NCI-H128 (cell line): ENCODE data around the gene PET117.
"Not testable (repeated sequence)": the region's sequence is repeated elsewhere in the genome, so short reads cannot be mapped to it uniquely, and the experiment has no call there.

Source experiments
- DNase-seq: peaks from one replicate; lab custom pipeline; 2025; ENCODE audit not compliant: unreplicated experiment; lab: John Stamatoyannopoulos, UW

PET117 gene, protein sequence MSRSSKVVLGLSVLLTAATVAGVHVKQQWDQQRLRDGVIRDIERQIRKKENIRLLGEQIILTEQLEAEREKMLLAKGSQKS

DNA sequence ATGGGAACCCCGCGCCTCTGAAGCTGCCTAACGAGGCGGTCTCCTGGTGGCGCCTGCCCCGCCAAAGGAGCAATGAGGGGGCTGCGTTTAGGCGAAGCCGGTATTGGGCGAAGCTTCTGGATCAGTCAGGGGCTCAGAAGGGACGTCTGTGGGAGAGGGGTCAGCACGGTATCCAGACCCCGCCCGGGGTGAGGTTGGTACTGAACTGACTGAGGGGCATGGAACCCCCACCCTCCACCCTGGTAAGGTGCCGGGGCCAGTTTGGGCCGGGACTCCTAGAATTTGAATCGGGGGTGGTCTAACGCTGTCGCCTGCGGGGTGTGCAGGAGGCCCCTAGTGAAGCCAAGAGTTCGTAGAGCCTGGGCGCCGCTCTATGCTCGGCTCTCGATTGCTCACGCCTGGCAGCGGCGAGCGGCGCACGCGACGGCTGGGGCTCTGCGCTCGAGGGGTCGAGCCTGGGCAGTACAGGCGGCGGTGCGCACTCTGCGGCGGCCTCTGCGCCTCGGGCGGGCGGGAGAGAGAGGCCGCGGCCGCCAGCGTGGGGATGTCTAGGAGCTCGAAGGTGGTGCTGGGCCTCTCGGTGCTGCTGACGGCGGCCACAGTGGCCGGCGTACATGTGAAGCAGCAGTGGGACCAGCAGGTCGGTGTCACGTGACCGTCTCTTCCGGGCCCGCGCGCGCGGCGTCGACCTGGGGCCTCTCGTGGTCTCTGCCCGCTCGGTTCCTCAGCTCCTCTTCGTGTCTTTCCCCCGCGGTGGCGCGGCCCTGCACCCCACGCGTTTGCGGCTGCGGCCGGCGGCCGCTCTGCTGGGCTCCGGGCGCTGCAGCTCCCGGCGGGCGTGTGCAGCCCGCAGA is at the start of gene PET117, which contains the start of gene KAT14:
Gene PET117 (plus strand): TSS at position 452 of the 854 bp plus-strand sequence. CDS start 93 bp downstream, at position 545.
Gene KAT14 (plus strand): TSS at position 452 of the 854 bp plus-strand sequence. CDS start 4,798 bp downstream, outside the sequence.
- peak; percentile 86 for DNase-seq

DNA sequence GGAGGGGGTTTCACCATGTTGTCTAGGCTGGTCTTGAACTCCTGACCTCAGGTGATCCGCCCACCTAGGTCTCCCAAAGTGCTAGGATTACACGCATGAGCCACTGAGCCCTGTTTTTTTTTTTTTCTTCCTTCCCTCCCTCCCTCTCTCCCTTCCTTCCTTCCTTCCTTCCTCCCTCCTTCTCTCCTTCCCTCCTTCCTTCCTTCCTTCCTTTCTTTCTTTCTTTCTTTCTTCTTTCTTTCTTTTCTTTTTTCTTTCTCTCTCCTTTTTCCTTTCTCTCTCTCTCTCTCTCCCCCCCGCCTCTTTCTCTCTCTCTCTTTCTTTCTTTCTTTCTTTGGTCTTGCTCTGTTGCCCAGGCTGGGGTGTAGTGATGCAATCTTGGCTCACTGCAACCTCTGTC is 49.4 kb upstream of the PET117 start:
- not testable (repeated sequence) for DNase-seq

DNA sequence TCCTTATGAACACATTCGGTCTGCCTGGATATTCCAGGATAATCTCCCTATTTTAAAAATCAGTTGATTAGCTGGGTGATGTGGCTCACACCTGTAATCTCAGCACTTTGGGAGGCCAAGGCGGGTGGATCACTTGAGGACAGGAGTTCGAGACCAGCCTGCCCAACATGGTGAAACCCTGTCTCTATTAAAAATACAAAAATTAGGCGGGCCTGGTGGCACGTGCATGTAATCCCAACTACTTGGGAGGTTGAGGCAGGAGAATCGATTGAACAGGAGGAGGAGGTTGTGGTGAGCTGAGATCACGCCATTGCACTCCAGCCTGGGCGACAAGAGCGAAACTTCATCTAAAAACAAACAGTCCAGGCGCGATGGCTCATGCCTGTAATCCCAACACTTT is 48.8 kb upstream of the PET117 start:
- DNase-seq = not testable (repeated sequence)

DNA sequence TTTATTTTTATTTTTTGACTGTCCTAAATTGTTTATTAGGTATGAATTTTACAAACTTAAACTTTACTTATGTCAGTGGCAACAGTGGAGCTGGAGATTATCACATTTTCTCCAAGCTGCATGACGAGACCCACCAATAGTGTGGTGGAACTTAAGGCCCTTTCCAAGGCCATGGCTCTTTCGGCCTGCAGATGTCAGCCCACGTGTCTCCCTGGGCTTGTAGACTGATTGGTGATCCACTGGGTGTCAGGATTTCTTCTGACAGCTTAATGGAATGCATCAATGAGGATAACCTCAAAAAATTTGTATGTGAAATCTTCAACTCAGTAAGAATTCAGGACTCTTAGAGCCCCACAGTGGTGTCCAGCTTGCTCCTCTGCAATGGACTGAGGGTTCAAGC is 47.6 kb upstream of the PET117 start:
- no peak for DNase-seq

DNA sequence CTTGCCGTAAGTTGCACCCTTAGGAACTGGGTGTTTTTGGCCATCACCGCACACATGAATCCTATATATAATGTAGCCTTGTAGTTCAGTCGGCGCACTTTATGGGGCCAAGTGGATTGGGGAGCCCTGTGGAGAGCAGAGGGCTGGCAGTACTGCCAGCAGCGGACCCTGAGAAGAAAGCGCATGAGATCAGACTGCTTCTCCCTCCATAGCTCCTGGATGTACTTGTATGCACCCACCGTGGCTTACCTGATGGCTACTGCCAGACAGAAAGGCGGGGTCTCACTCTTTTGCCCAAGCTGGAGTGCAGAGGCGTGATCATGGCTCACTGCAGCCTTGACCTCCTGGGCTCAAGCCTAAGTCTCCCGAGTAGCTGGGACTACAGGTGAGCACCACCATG is 47.2 kb upstream of the PET117 start:
- DNase-seq = no peak

DNA sequence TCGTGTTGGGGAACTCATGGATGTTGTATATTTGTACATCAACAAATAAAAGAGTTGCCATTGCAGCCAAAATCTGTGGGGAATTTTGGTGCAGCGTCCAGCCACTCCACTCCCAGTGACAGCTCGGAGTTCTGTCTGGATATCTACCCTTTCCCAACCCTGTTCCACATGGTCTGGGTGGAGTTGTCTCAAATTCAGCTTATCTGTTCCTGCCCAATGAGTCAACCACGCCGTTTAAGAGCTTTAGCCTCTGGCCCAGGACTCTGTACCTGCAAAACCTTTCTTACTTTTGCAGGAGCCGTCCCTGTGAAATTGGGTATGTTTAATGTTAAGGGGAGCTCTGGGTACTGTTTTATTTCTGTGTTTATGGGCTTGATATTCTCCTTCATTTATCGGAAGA is 46.0 kb upstream of the PET117 start:
- DNase-seq = no peak

DNA sequence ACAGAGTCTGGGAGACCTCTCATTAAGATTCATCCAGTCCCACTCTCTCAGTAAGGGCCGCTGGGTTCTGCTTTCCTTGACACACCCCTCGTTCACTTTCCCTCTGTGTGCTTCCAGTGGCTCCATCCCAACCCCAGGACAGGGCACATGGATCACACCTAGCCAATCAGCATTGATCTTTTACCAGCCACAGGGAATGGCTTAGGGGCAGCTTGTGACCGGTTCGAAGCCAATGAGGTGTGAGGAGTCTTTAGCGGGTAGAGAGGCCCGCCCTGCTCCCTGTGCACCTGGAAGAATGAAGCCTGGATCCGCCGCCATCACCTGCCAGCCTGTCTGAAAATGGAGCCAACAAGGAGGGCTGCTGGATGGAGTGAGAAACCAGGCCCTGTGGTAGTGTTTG is 44.8 kb upstream of the PET117 start:
- no peak for DNase-seq

DNA sequence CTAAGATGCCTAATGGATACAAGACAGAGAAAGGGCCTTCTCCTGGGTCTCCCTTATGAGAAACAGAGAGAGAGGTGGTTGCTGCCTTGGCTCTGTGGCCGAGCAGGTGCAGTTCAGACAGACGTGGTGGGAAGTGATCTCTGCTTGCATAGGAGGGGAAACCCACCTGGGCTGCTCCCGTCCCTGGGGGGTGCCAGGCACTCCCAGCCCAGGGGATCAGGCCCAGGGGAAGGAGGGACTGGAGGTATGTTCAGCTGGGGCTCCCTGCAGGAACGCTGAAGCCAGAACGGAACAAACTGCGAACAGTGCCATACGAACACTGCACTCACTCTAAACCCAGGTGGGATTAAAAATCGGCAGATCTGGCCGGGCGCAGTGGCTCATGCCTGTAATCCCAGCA is 44.3 kb upstream of the PET117 start:
- DNase-seq = no peak

DNA sequence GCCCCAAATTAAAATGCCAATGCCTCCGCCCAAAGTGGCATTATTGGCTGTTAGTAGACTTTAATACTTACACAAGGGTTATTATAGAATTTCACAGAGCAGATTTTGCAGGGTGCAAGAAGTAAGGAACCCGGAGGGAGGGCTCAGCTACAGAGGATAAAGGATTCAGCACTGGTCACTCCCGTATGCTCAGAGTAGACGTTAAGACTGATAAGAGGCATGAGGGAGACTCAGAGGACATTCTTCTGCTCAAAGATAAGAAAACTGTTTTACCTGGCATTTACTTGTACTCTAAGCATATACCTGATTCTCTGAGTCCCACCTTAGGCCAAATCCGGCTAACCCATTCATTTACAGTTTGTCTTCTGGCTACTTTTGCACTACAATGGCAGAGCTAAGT is 43.5 kb upstream of the PET117 start:
- no peak for DNase-seq

DNA sequence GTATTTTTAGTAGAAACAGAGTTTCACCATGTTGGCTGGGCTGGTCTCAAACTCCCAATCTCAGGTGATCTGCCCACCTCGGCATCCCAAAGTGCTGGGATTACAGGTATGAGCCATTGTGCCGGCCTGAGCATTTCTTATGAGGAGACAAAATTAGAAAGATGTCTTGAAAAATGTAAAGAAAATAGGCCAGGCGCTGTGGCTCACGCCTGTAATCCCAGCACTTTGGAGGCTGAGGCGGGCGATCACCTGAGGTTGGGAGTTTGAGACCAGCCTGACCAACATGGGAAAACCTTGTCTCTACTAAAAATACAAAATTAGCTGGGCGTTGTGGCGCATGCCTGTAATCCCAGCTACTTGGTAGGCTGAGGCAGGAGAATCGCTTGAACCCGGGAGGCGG is 37.1 kb upstream of the PET117 start:
- DNase-seq = not testable (repeated sequence)

DNA sequence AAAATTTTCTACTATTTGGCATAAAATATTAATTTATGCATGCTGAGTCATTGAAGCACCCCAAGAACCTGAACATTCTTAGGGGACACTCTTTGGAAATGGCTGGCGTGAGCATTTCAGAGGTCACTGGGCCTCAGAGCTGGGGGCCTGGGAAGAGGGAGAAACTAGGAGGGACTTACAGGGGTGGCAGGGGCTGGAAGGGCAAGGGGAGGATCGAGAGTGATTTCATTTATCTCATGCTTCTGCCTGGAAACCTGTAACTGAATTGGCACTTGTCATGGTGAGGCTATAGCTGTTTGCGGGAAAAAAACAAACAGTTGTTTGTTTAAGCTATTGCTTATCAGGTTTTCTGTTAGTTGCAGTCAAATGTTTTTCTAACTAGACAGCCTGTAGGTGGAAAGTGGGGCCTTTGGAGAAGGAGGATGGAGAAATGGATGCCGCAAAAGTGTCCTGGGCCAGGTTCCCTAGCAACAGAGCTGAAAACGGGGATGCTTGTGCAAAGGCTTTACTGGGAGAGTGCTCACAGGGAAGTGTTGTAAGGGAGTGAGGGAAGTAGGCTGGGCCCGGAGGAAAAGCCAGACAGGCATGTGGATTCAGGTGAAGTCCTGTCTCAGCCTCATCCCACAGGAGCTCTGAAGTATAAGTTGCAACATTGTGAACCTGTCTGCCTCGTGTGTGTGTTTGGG is 36.4 kb upstream of the PET117 start:
- no peak for DNase-seq

DNA sequence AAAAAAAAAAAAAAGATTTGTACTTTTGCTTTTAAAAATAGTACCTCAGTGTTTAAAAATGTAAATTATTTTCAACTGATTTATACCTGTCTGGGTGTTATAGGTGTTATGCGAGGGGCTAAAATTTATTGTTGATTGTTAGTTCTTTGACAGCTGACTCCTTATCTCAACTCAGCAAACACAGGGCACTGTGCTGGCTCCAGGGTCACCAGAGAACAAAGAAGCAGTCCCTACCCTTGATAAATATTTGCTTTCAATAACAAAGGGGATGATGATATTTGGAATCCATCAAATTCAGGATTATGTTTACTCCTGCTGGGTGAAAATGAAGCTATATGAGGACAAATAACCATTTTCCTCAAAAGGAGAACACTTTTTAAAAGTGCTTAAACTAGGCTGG is 34.2 kb upstream of the PET117 start:
- DNase-seq = no peak

DNA sequence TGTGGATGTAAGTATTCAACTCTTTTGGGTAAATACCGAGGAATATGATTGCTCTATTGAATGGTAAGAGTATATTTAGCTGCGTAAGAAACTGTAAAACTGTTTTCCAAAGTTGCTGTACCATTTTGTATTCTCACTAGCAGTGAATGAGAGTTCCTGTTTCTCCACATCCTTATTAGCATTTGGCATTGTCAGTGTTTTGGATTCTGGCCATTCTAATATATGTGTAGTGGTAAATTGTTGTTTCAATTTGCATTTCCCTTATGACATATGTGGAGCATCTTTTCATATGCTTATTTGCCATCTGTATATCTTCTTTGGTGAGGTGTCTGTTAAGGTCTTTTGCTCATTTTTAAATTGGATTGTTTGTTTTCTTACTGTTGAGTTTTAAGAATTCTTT is 29.3 kb upstream of the PET117 start:
- no peak for DNase-seq

DNA sequence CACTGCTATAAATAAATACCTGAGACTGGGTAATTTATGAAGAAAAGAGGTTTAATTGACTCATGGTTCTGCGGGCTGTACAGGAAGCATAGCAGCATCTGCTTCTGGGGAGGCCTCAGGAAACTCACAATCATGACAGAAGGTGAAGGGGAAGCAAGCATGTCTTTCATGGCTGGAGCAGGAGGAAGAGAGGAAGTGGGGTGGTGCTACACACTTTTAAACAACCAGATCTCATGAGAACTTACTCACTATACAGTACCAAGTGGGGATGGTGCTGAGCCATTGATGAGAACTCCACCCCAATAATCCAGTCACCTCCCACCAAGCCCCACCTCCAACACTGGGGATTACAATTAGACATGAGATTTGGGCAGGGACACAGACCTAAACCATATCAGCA is 9.1 kb upstream of the PET117 start:
- not testable (repeated sequence) for DNase-seq

DNA sequence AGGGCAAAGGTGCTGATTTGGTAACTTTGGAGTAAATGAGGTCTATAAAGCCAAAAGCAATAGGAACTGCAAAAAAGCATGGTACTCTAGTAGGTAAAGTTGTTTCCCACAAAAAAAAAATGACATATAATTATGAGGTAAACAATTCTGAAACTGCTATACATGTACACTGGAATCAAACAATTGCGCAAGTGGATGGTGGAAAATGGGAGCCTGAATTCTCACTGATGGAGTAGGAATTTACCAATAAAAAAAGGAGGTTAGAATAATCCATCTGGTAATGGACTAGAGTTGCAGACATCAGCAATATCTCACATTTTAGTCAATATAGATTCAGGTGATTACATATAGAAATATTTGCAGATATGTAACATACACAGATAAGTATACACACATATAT is 5.0 kb upstream of the PET117 start:
- DNase-seq = no peak

DNA sequence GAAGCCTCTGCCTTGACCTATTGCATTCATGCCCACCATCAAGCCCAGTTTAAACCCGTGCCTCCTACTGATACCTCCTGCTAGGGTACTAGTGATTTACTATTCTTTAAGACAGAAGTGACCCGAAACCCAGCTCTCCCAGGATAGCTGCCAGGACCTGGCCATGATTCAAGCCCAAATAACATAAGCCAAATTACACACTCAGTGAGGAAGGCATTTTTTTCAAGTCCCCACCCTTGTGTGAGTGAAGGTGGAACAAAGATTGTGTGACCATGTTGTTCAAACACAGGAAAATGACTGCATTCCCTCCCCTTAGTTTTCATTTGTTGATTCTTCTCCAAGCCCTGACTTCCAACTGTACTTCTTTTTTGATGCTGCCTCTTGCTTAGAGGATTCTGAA is 3.7 kb upstream of the PET117 start:
- no peak for DNase-seq

DNA sequence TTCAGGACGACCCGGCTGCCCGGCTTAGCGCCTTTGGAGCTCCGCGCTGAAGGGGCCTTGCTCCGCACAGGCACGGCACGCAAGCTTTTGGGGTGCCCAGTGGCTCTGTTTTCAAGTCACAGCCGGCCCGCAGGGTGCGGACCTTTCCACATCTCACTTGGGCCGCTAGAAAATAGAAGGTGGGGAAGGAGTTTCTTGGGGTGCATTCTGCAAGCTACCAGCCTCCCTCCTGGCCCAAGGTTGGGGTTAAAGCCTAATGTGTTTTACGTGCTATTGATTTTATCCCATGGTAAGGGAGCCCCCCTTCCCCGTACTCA is 561 bp downstream of the PET117 start:
- DNase-seq = no peak

DNA sequence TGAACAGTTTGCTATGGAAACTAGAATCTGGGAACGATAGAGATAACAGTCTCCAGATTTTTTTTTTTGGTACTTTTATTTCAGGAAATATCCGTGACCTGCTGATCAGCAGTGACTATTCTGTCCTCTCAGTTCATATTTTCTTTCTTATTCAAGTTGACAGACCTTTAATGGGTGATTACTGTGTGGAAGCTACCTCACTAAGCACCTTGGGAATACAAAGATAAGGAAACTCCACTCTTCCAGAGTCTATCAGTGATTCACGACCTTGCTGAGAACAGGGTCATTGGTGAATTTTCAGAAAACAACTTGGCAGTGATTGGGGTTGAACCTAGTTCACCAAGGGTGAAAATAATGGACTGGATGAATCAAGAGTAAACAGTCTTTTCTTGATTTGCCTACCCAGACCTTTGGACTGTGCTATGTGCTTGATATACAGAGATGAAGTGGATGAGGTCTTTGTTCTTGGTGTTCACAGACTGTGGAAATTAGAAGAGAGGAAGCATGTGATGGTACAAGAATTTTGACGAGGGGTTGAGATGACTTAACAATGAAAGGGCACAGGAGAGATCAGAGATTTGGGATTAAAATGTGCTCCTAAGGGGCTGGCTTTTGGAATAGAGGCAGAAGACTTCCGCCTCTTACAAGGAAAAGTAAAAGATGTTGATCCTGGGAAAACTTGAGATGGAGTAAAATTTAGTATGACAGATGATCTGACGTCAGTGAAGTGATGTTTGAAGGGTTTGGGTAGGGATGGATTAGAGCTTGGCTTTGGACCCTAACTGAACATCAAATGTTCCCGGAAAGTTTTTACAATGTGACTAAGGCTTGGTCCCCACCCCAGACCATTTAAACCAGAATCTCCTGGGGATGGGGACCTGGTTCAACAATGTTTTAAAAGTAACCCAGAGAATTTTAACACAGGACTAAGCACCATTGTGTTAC is 1.2 kb downstream of the PET117 start:
- DNase-seq = no peak

DNA sequence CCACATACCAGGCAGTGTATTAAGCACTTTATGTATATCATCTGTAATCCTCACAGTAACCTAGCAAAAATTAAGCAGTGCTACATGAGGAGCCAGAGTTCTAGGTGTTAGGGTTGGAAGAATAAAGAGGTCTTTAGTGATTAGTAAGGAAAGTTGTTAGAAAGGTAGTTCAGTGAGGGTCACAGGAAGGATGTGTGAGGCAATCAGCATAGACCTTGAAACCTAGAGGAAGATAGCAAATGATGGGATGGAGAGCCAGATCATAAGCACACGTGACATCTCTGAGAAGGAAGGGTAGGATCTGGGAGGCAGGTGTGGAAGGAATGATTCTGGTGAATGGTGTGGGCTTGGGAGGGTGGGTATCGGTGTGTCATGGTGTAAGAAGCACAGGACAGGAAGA is 2.2 kb downstream of the PET117 start:
- DNase-seq = no peak

DNA sequence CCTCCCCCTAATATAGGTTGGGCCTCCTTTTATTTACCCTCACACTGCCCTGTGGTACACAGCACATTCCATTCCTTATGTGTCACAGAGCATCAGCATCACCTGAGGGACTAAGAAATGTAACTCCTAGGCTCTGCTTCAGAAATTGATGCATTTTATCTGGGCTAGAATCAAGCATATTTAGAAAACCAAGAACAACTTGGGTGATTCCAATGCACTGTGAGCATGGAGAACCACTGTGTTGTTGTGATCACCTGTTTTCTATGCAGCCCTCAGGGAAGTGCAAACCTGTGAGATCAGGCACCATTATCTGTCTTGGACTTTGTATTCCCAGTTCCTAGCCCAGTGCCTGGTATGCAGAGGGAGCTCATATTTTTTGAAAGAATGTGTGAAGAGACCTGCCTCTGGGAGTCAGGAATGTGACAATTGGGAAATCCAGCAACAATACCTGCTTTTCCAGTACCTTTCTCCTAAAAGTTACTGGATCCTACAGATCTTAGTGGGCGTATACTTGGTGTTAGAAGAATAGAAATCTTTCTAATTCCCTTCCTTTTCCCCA is 7.0 kb downstream of the PET117 start:
- no peak for DNase-seq

DNA sequence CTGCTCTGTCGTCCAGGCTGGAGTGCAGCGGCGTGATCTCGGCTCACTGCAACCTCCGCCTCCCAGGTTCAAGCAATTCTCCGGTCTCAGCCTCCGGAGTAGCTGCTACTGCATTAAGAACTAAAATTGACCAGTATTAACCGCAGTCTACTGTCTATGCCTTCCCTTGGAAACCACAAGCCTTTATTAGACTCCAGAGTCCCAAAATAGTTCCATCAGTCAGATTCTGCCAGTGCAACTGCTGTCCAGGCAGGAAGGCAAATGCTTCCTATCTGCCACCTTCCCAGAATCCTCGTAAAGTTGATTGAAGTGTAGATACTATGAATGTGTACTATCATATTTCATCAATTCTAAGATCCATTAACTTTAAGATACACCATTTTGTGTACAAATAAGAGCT is 16.7 kb downstream of the PET117 start:
- DNase-seq = no peak
